ENCODE results near the gene FBXW5.

The FBXW5 gene

GRCh38 chr9:136978073-136978864, 33.7 kb upstream of the FBXW5 start:
- peak; percentile 50 for DNase-seq

GRCh38 chr9:136977649-136978072, 33.1 kb upstream of the FBXW5 start:
- DNase-seq, result no peak

GRCh38 chr9:136977223-136977622, 32.7 kb upstream of the FBXW5 start, which contains the start of gene PTGDS:
TSS of gene PTGDS (plus strand) at chr9:136977504. CDS start at chr9:136977579, 75 bp downstream.
- no peak for DNase-seq

- DNase-seq, result no peak
Observed at GRCh38 chr9:136975644-136976043, 31.1 kb upstream of the FBXW5 start.

- DNase-seq, result no peak
Observed at GRCh38 chr9:136974817-136975535, 30.4 kb upstream of the FBXW5 start.

- DNase-seq, result no peak
Observed at GRCh38 chr9:136973618-136974617, 29.4 kb upstream of the FBXW5 start.

GRCh38 chr9:136972743-136973142, 28.2 kb upstream of the FBXW5 start:
- no peak for DNase-seq

GRCh38 chr9:136972335-136972734, 27.8 kb upstream of the FBXW5 start:
- DNase-seq, result no peak

- no peak for DNase-seq
Observed at GRCh38 chr9:136971746-136972145, 27.2 kb upstream of the FBXW5 start.

GRCh38 chr9:136970361-136970760, 25.8 kb upstream of the FBXW5 start:
- no peak for DNase-seq

- no peak for DNase-seq
Observed at GRCh38 chr9:136969774-136970173, 25.2 kb upstream of the FBXW5 start.

- no peak for DNase-seq
Observed at GRCh38 chr9:136969150-136969549, 24.6 kb upstream of the FBXW5 start.

GRCh38 chr9:136968333-136969127, 24.0 kb upstream of the FBXW5 start:
- no peak for DNase-seq

GRCh38 chr9:136965771-136966484, 21.4 kb upstream of the FBXW5 start:
- no peak for DNase-seq

GRCh38 chr9:136964833-136965422, 20.4 kb upstream of the FBXW5 start:
- no peak for DNase-seq

- DNase-seq, result no peak
Observed at GRCh38 chr9:136964171-136964689, 19.7 kb upstream of the FBXW5 start.

- DNase-seq, result no peak
Observed at GRCh38 chr9:136963751-136964150, 19.2 kb upstream of the FBXW5 start.

- DNase-seq, result no peak
Observed at GRCh38 chr9:136963341-136963740, 18.8 kb upstream of the FBXW5 start.

GRCh38 chr9:136962701-136963248, 18.2 kb upstream of the FBXW5 start:
- DNase-seq, result no peak

- DNase-seq, result no peak
Observed at GRCh38 chr9:136962163-136962562, 17.6 kb upstream of the FBXW5 start.
